NK-92 (cell line): ENCODE measurements around the gene KCNAB2.

ENCODE experiments used
- DNase-seq: peaks from one replicate; lab custom pipeline; 2025; ENCODE audit not compliant: unreplicated experiment; lab: John Stamatoyannopoulos, UW

KCNAB2 gene

GRCh38 chr1:6144175-6144574, 98.5 kb downstream of the KCNAB2 start:
- DNase-seq = no peak

- DNase-seq = no peak
Measured at GRCh38 chr1:6144647-6145395, 99.1 kb downstream of the KCNAB2 start.

- DNase-seq = no peak
Measured at GRCh38 chr1:6145396-6145750, 99.7 kb downstream of the KCNAB2 start.

GRCh38 chr1:6145864-6146410, 100.2 kb downstream of the KCNAB2 start:
- DNase-seq = no peak

GRCh38 chr1:6148497-6149241, 103.0 kb downstream of the KCNAB2 start:
- no peak for DNase-seq

GRCh38 chr1:6149597-6149996, 103.9 kb downstream of the KCNAB2 start:
- no peak for DNase-seq

- DNase-seq = no peak
Measured at GRCh38 chr1:6150006-6150938, 104.6 kb downstream of the KCNAB2 start.
